T47D (cell line): Measurements from ENCODE around the gene DAPK1.

Experiments used
- DNase-seq, 2 experiments: peaks; one replicate each; pipeline versions ENCODE4 v3.0.0 to v3.0.0-alpha.2; 2011 to 2012; ENCODE audit warnings: low read depth in 1 of 2, low spot score in 1 of 2
- JUND ChIP-seq: IDR thresholded peaks from 2 replicates; pipeline ENCODE4 v1.6.1; 2012; ENCODE audit warnings: low read depth
- in situ Hi-C: cut with HindIII; loops from 2 replicates; pipeline ENCODE4 v1.10.0; 2016; ENCODE audit warnings: low sequenced_read_pairs, low pct_unique_long_range_greater_than_20kb

DAPK1 gene

DNA sequence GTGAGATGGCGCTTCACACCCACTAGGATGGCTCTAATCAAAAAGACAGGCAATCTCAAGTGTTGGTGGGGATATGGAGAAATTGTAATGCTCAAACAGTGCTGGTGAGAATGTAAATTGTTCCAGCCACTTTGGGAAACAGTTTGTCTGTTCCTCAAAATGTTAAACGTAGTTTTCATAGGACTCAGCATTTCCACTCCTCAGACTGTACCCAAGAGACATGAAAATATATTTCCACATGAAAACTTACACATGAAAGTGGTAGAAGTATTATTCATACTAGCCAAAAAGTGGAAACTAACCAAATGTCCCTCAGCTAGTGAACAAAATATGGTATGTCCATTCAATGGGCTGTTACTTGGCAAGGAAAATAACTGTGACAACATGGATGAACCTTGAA is 120.6 kb downstream of the DAPK1 start:
- no peak for TF ChIP-seq JUND
- in situ Hi-C loops, result no loop called here
- no peak for DNase-seq

GRCh38 chr9:87618931-87619330 is 121.3 kb downstream of the DAPK1 start:
- no peak for DNase-seq
- TF ChIP-seq JUND, result no peak
- in situ Hi-C loops, result no loop called here

DNA sequence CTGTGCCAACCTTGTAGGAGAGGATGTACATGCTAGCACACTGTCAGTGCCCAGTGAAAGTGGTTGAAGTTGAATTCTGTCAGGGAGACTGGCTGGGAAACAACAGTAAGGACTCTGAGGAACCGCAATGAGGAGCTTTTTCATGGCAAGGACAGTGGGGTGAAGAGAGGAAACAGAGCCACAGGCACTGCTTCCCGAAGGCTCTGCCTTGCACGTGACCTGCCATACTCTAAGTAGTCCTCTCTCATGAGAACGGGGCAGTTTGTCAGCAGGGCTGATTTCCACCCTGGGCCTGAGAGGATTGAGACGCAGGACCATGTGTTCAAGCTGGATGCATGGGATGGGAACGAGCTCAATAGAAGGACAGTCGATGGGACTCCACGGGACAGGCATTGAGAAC is 121.7 kb downstream of the DAPK1 start:
- in situ Hi-C loops, result no loop called here
- DNase-seq, result no peak
- no peak for TF ChIP-seq JUND

DNA sequence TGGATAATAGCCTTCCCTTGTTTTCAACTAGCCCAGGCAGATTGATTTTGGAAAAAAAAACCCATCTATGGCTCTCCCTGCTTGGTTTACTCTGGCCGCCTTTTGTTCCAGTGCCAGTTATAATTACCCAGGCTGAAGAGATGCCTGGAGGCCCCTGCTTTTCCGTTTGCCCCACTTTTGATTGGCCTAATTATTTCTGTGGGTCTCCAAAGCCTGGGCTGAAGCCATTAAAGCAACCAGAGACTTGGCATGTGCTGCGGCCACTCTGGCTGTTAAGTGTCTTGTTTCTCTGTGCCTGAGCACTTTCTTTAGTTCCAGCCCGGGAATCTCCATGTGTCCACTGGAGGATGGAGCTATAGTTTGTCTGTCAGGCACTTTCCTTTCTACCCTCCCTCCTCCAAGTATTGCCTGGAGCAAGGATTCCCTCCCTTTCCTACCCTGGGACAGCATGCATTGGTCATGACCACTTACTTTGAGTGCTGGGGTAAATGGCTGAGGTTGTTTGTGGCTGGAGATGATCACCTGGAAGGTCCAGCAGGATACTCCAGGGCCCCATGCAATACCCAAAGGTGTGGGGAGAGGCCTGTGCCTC is 123.2 kb downstream of the DAPK1 start:
- DNase-seq, result no peak
- in situ Hi-C loops, result no loop called here

GRCh38 chr9:87622098-87622497 is 124.4 kb downstream of the DAPK1 start:
- in situ Hi-C loops, result no loop called here
- no peak for TF ChIP-seq JUND

More for the DNA sequence above, 123.2 kb downstream of the DAPK1 start:
- TF ChIP-seq JUND, result no peak

DNA sequence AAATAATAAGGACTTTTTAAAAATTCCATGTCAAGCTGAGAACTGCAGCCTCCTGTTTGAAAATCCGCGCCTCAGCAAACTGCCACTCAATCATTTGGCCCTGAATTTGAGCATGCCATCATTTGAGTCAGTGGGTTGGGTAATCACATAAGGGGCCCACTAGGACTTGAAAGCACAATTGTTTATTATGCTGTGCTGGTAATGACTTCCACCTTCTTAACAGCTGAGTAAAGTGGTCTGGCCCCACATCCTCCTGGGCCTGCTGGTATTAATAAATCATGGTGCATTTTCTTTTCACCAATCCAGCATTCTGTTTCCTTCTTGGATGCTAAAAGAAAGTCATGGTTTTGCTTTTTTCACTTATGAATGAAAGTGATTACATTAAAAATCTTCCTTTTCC is 125.3 kb downstream of the DAPK1 start:
- TF ChIP-seq JUND, result no peak
- in situ Hi-C loops, result no loop called here
- DNase-seq, result no peak

More at GRCh38 chr9:87622098-87622497, 124.4 kb downstream of the DAPK1 start:
- no peak for DNase-seq

DNA sequence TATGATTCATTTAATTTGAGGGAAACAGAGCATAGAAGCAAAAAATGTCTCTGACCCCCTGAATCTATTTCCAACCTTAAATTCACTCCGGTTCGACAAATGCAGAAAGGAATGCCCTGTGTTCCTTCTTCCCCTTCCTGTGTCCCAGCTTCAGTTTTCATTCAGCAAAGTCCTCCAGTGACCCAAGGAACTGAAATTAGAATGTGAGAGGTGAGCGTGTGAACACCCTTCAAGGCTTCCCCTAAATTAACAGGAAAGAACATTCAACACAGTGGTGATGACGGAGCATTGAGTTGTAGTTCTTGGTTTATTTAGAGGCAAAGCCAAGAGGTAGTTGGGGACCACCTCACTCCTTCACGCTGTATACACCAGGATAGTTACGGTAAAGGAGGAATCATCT is 130.7 kb downstream of the DAPK1 start:
- in situ Hi-C loops, result no loop called here
- DNase-seq, result no peak
- TF ChIP-seq JUND, result no peak

DNA sequence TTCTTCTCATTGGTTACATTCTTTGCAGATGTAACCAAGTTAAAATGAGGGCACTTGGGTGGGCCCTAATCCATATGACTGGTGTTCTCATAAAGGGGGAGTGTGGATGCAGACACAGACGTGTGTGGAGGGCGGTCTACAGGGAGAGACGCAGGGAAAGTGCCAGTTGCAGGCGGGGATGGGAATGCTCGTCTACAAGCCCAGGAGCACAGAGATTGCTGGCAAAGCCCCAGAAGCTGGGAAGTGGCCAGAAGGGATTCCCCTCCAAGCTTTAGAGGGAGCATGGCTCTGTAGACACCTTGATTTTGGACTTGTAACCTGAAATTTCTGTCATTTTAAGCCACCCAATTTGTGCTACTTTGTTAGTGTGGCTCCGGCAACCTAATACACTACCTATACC is 131.4 kb downstream of the DAPK1 start:
- in situ Hi-C loops, result no loop called here
- TF ChIP-seq JUND, result no peak
- no peak for DNase-seq

DNA sequence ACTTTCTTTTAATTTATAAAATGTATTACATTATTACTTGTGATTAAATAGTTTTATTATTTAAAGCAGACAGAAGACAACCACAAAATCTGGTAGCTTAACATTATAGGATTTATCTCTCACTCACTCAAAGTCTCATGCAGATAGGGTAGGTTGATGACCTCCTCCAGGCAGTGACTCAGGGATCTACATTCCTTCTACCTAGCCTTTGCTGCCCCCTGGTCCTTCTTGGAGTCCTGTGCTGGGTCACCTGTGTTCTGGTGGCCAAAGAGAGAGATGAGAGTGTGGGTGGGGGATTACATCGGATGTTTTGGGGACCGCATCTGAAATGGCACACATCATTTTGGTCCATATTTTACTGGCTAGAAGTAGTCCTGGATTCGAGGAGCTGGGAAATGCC is 132.6 kb downstream of the DAPK1 start:
- TF ChIP-seq JUND, result no peak
- DNase-seq, result no peak
- in situ Hi-C loops, result no loop called here

DNA sequence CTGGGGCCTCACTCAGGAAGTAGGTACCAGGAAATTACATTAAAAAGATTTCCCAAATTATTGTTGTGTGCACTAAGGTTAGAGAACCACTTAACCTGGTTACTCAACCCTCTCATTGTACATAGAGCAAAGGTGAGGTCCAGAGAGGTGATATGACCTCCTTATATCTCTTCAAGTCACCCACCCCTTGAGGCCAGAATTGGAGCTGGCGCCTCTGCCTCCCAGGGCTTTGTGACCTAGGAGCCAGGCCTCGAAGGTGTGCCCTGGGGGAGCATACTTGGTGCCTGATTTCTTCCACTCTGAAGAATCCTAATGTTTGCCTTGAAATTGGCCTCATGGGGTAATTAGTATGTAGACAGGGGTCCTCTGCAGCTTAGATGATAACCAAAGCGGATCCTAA is 133.2 kb downstream of the DAPK1 start:
- no peak for DNase-seq
- TF ChIP-seq JUND, result no peak
- in situ Hi-C loops, result no loop called here

- no peak for TF ChIP-seq JUND
- DNase-seq, result no peak
- in situ Hi-C loops, result no loop called here
These were observed 138.2 kb downstream of the DAPK1 start for GRCh38 chr9:87635656-87636501.

DNA sequence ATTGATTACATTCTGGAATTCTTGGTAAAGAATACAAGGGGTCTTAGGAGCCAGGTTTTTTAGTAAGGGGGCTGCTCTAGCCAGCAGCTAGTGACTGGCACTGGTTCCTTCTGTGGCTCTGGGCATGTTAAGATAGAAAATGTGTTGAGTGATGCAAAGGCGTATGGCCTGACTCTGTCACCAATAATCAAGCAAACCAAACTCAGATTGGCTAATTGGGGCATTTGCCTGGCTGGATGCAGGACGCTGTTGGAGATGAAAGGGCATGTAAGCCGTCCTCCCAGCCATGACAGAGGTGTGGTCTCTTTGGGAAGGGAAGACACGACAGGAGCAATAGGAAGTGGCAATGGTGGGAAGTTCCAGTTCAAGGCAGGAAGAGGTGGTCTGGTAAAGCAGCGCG is 140.6 kb downstream of the DAPK1 start:
- no peak for TF ChIP-seq JUND
- in situ Hi-C loops, result no loop called here
- no peak for DNase-seq

- TF ChIP-seq JUND, result no peak
- peak in 1 of 2 experiments; percentile 4 for DNase-seq
- in situ Hi-C loops, result no loop called here
These were observed 142.3 kb downstream of the DAPK1 start for GRCh38 chr9:87639949-87640348.
